Measurements from ENCODE around the gene ZAR1L. TPM values are rescaled to one million over a fixed set of nuclear protein-coding genes. Genes with fewer than 3 reads are reported as not detected.

Gene ZAR1L
- polyA plus RNA-seq, 1 donor (not counting 4 experiments of a cell fraction or from before 2014, with no cell fraction given) = not detected

- no peaks in the 10 kb centered on the region for H3K36me3 ChIP-seq (ENCODE audit: control insufficient read depth in 2 of 2, extremely low read depth in 1 of 2, insufficient read depth in 2 of 2, low read length in 2 of 2)
- peaks cover 18% of the 10 kb centered on the region for H3K4me1 ChIP-seq (ENCODE audit: control insufficient read depth, extremely low read depth, insufficient read depth, low read length)
- peaks cover 5% of the 10 kb centered on the region for H3K79me2 ChIP-seq (ENCODE audit: control insufficient read depth, insufficient read depth, low read length)
- DNase-seq (ENCODE audit: low read depth, low spot score) (no peak), FAIRE-seq (no peak)
- no peak overlapping the region for H3K9ac ChIP-seq (ENCODE audit: control insufficient read depth, extremely low read depth, insufficient read depth, low read length)
- H4K20me1 ChIP-seq (ENCODE audit: control insufficient read depth, extremely low read depth, insufficient read depth, low read length) = no peaks in the 10 kb centered on the region
- no peak overlapping the region for H2AFZ ChIP-seq (ENCODE audit: control insufficient read depth, low read length)
- H3K9me3 ChIP-seq (ENCODE audit: control insufficient read depth, low read depth, low read length) = no peaks in the 10 kb centered on the region
- TF ChIP-seq, protein P1, sequence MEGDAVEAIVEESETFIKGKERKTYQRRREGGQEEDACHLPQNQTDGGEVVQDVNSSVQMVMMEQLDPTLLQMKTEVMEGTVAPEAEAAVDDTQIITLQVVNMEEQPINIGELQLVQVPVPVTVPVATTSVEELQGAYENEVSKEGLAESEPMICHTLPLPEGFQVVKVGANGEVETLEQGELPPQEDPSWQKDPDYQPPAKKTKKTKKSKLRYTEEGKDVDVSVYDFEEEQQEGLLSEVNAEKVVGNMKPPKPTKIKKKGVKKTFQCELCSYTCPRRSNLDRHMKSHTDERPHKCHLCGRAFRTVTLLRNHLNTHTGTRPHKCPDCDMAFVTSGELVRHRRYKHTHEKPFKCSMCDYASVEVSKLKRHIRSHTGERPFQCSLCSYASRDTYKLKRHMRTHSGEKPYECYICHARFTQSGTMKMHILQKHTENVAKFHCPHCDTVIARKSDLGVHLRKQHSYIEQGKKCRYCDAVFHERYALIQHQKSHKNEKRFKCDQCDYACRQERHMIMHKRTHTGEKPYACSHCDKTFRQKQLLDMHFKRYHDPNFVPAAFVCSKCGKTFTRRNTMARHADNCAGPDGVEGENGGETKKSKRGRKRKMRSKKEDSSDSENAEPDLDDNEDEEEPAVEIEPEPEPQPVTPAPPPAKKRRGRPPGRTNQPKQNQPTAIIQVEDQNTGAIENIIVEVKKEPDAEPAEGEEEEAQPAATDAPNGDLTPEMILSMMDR (optimal IDR thresholded peaks at IDR 0.05 in 1 of 3, IDR thresholded peaks at IDR 0.05 in 1 of 3, conservative IDR thresholded peaks at IDR 0.05 in 1 of 3; ENCODE audit: extremely low read depth in 1 of 3, insufficient read depth in 2 of 3, low read length in 3 of 3) = no peak
- TF ChIP-seq EZH2 (IDR thresholded peaks at IDR 0.05; ENCODE audit: low read length) = no peak
- H3K4me3 ChIP-seq (ENCODE audit: control insufficient read depth in 2 of 3, extremely low read depth in 1 of 3, insufficient read depth in 2 of 3, low read depth in 1 of 3, low read length in 3 of 3) = no peak overlapping the region
- no peak overlapping the region for H3K4me2 ChIP-seq (ENCODE audit: control insufficient read depth, extremely low read depth, insufficient read depth, low read depth, low read length)
- no peaks in the 10 kb centered on the region for H3K27me3 ChIP-seq (ENCODE audit: control insufficient read depth, extremely low read depth, insufficient read depth, low read length)
- H3K9me1 ChIP-seq (ENCODE audit: control insufficient read depth, extremely low read depth, insufficient read depth, low read length) = no peaks in the 10 kb centered on the region
- dilution Hi-C loops (cut with MboI; ENCODE audit: extremely low pct_ligation_motif_present, low sequenced_read_pairs) = no loop called here
- no peak overlapping the region for H3K27ac ChIP-seq (ENCODE audit: control insufficient read depth, insufficient read depth, low read length)
Observed at GRCh38 chr13:32320528-32320927, 5.4 kb upstream of the ZAR1L start.

GRCh38 chr13:32317716-32318465 is 2.7 kb upstream of the ZAR1L start:
- no peak for FAIRE-seq
- H3K36me3 ChIP-seq (ENCODE audit: control insufficient read depth in 2 of 2, extremely low read depth in 1 of 2, insufficient read depth in 2 of 2, low read length in 2 of 2) = no peaks in the 10 kb centered on the region
- no peak overlapping the region for H2AFZ ChIP-seq (ENCODE audit: control insufficient read depth, low read length)
- TF ChIP-seq, protein P1 (optimal IDR thresholded peaks at IDR 0.05 in 1 of 3, IDR thresholded peaks at IDR 0.05 in 1 of 3, conservative IDR thresholded peaks at IDR 0.05 in 1 of 3; ENCODE audit: extremely low read depth in 1 of 3, insufficient read depth in 2 of 3, low read length in 3 of 3) = no peak
- TF ChIP-seq EZH2 (IDR thresholded peaks at IDR 0.05; ENCODE audit: low read length) = no peak
- no peak overlapping the region for H3K4me3 ChIP-seq (ENCODE audit: control insufficient read depth in 2 of 3, extremely low read depth in 1 of 3, insufficient read depth in 2 of 3, low read depth in 1 of 3, low read length in 3 of 3)
- no peak for DNase-seq (ENCODE audit: low read depth, low spot score)
- no peak overlapping the region for H3K9ac ChIP-seq (ENCODE audit: control insufficient read depth, extremely low read depth, insufficient read depth, low read length)
- no peaks in the 10 kb centered on the region for H3K9me3 ChIP-seq (ENCODE audit: control insufficient read depth, low read depth, low read length)
- H3K79me2 ChIP-seq (ENCODE audit: control insufficient read depth, insufficient read depth, low read length) = peaks cover 5% of the 10 kb centered on the region
- peaks cover 10% of the 10 kb centered on the region for H3K4me1 ChIP-seq (ENCODE audit: control insufficient read depth, extremely low read depth, insufficient read depth, low read length)
- no peaks in the 10 kb centered on the region for H3K9me1 ChIP-seq (ENCODE audit: control insufficient read depth, extremely low read depth, insufficient read depth, low read length)
- H3K27me3 ChIP-seq (ENCODE audit: control insufficient read depth, extremely low read depth, insufficient read depth, low read length) = no peaks in the 10 kb centered on the region
- H3K4me2 ChIP-seq (ENCODE audit: control insufficient read depth, extremely low read depth, insufficient read depth, low read depth, low read length) = no peak overlapping the region
- dilution Hi-C loops (cut with MboI; ENCODE audit: extremely low pct_ligation_motif_present, low sequenced_read_pairs) = no loop called here
- H4K20me1 ChIP-seq (ENCODE audit: control insufficient read depth, extremely low read depth, insufficient read depth, low read length) = no peaks in the 10 kb centered on the region
- H3K27ac ChIP-seq (ENCODE audit: control insufficient read depth, insufficient read depth, low read length) = no peak overlapping the region
